Measurements from ENCODE around the gene GDI1. TPM values are rescaled to one million over a fixed set of nuclear protein-coding genes. Genes with fewer than 3 reads are reported as not detected.

GDI1 gene
- total RNA-seq, 3 donors from 2014 or later = 94.0 to 105 (median 97.3) TPM

- DNase-seq (ENCODE audit: low spot score in 2 of 2) = no peak
- Histone ChIP-seq H3K9me3 (peaks cover 0 to 3% of the 10 kb centered on the region in 2 donors), H3K27me3 (peaks cover 0 to 29% of the 10 kb centered on the region in 2 donors), H3K4me1 (no peaks in the 10 kb centered on the region), H3K36me3 (no peaks in the 10 kb centered on the region), H3K4me3 (no peak overlapping the region), H3K27ac (no peak overlapping the region)
- intact Hi-C loops (cut with DNase I; ENCODE audit: low total_unique reads) = no loop called here
- no peak for TF ChIP-seq CTCF (IDR thresholded peaks at IDR 0.05)
- TF ChIP-seq POLR2A (IDR thresholded peaks at IDR 0.05) = no peak
- no peak for TF ChIP-seq POLR2AphosphoS5 (IDR thresholded peaks at IDR 0.05)
Observed at GRCh38 chrX:154466036-154466435, 29.1 kb downstream of the GDI1 start.

GRCh38 chrX:154466907-154467306 lies 30.0 kb downstream of the GDI1 start:
- Histone ChIP-seq H3K4me1 (no peaks in the 10 kb centered on the region), H3K9me3 (peaks cover 0 to 3% of the 10 kb centered on the region in 2 donors), H3K36me3 (no peaks in the 10 kb centered on the region), H3K27me3 (peaks cover 0 to 29% of the 10 kb centered on the region in 2 donors), H3K27ac (no peak overlapping the region), H3K4me3 (no peak overlapping the region)
- TF ChIP-seq POLR2AphosphoS5 (IDR thresholded peaks at IDR 0.05) = no peak
- no peak for TF ChIP-seq POLR2A (IDR thresholded peaks at IDR 0.05)
- no peak for TF ChIP-seq CTCF (IDR thresholded peaks at IDR 0.05)
- DNase-seq (ENCODE audit: low spot score in 2 of 2) = no peak
- intact Hi-C loops (cut with DNase I; ENCODE audit: low total_unique reads) = no loop called here

- H3K27ac ChIP-seq = no peak overlapping the region
- TF ChIP-seq CTCF (IDR thresholded peaks at IDR 0.05) (no peak), POLR2AphosphoS5 (IDR thresholded peaks at IDR 0.05) (no peak)
- H3K27me3 ChIP-seq = peaks cover 0 to 33% of the 10 kb centered on the region in 2 donors
- no peaks in the 10 kb centered on the region for H3K36me3 ChIP-seq
- intact Hi-C loops (cut with DNase I; ENCODE audit: low total_unique reads) = no loop called here
- no peak for DNase-seq (ENCODE audit: low spot score in 2 of 2)
- H3K4me3 ChIP-seq = no peak overlapping the region
- peaks cover 0 to 3% of the 10 kb centered on the region in 2 donors for H3K9me3 ChIP-seq
- no peaks in the 10 kb centered on the region for H3K4me1 ChIP-seq
Observed at GRCh38 chrX:154467556-154467955, 30.6 kb downstream of the GDI1 start.

GRCh38 chrX:154468217-154468616 lies 31.3 kb downstream of the GDI1 start:
- Histone ChIP-seq H3K9me3 (peaks cover 0 to 3% of the 10 kb centered on the region in 2 donors), H3K36me3 (no peaks in the 10 kb centered on the region), H3K27me3 (peaks cover 0 to 36% of the 10 kb centered on the region in 2 donors), H3K4me1 (no peaks in the 10 kb centered on the region), H3K27ac (no peak overlapping the region), H3K4me3 (no peak overlapping the region)
- intact Hi-C loops (cut with DNase I; ENCODE audit: low total_unique reads) = no loop called here
- no peak for TF ChIP-seq POLR2A (IDR thresholded peaks at IDR 0.05)
- no peak for TF ChIP-seq CTCF (IDR thresholded peaks at IDR 0.05)
- no peak for TF ChIP-seq POLR2AphosphoS5 (IDR thresholded peaks at IDR 0.05)
- DNase-seq (ENCODE audit: low spot score in 2 of 2) = no peak

GRCh38 chrX:154469114-154469513 lies 32.2 kb downstream of the GDI1 start:
- intact Hi-C loops (cut with DNase I; ENCODE audit: low total_unique reads) = no loop called here
- no peaks in the 10 kb centered on the region for H3K4me1 ChIP-seq
- TF ChIP-seq POLR2AphosphoS5 (IDR thresholded peaks at IDR 0.05) (no peak), POLR2A (IDR thresholded peaks at IDR 0.05) (no peak), CTCF (IDR thresholded peaks at IDR 0.05) (no peak)
- peaks cover 0 to 32% of the 10 kb centered on the region in 2 donors for H3K27me3 ChIP-seq
- DNase-seq (ENCODE audit: low spot score in 2 of 2) = no peak
- no peaks in the 10 kb centered on the region for H3K36me3 ChIP-seq
- peaks cover 0 to 3% of the 10 kb centered on the region in 2 donors for H3K9me3 ChIP-seq
- no peak overlapping the region for H3K27ac ChIP-seq
- no peak overlapping the region for H3K4me3 ChIP-seq

Measured in breast epithelium (tissue), 4 donors.